GM12878 (cell line): Measurements from ENCODE around the gene CROT. TPM values are rescaled to one million over a fixed set of nuclear protein-coding genes. Genes with fewer than 3 reads are reported as not detected.

Experiments
- BMI1 ChIP-seq: fragments of 450-650 bp; IDR thresholded peaks from 2 replicates; pipeline ENCODE4 v1.6.1; 2016; ENCODE audit warnings: mild to moderate bottlenecking, moderate library complexity, borderline replicate concordance
- CHD1 ChIP-seq: IDR thresholded peaks from 2 replicates; pipeline ENCODE4 v1.6.1; 2012; ENCODE audit warnings: low read depth, low read length, improper control_type of control experiment
- EP300 ChIP-seq, 2 experiments: fragments of 150-350 bp in 1 of 2; IDR thresholded peaks; 2 replicates each; pipeline ENCODE4 v1.6.1; 2011 to 2012; ENCODE audit warnings: low read depth in 2 of 2, low read length in 2 of 2, borderline replicate concordance in 1 of 2, improper control_type of control experiment in 1 of 2, inconsistent platforms in 1 of 2; ENCODE audit not compliant: control insufficient read depth in 1 of 2
- GABPA ChIP-seq: IDR thresholded peaks from 2 replicates; pipeline ENCODE4 v1.6.1; 2014; ENCODE audit warnings: antibody characterized with exemption, low read depth, mild to moderate bottlenecking, inconsistent platforms
- HSF1 ChIP-seq: fragments of 150-350 bp; IDR thresholded peaks from 2 replicates; pipeline ENCODE4 v1.6.1; 2014; ENCODE audit warnings: mild to moderate bottlenecking, low read depth, low read length
- KAT2A ChIP-seq: conservative IDR thresholded peaks from 2 replicates; pipeline ENCODE4 v1.6.1; 2011; ENCODE audit warnings: low read depth, low read length; ENCODE audit not compliant: control insufficient read depth
- POLR2AphosphoS2 ChIP-seq: IDR thresholded peaks from 2 replicates; pipeline ENCODE4 v1.6.1; 2011; ENCODE audit warnings: low read depth, mild to moderate bottlenecking, low read length, improper control_type of control experiment, moderate library complexity
- RCOR1 ChIP-seq: conservative IDR thresholded peaks from 2 replicates; pipeline ENCODE4 v1.6.1; 2012; ENCODE audit warnings: low read depth, low read length, improper control_type of control experiment
- TBL1XR1 ChIP-seq: IDR thresholded peaks from 2 replicates; pipeline ENCODE4 v1.6.1; 2012; ENCODE audit warnings: low read depth, low read length, improper control_type of control experiment
- WRNIP1 ChIP-seq: IDR thresholded peaks from 2 replicates; pipeline ENCODE4 v1.6.1; 2011; ENCODE audit warnings: low read depth, low read length, improper control_type of control experiment, borderline replicate concordance
- ZNF217 ChIP-seq: fragments of 450-650 bp; IDR thresholded peaks from 2 replicates; pipeline ENCODE4 v1.6.1; 2017; ENCODE audit warnings: antibody characterized with exemption, mild to moderate bottlenecking
- ZNF24 ChIP-seq: fragments of 450-650 bp; IDR thresholded peaks from 2 replicates; pipeline ENCODE4 v1.6.1; 2017; ENCODE audit warnings: antibody characterized with exemption, mild to moderate bottlenecking
- polyA plus RNA-seq, 11 experiments: library from polyadenylated mRNA; depleted of rRNA in 4 of 11; unstranded in 6 of 11; stranded (reverse) in 5 of 11; fragments of >200 nt; fragmentation: Nextera tagmentation in 4 of 11; fragmentation: Illumina TruSeq in 1 of 11; extraction: Ambion mirVana in 4 of 11; extraction: Trizol in 1 of 11; gene quantifications; 1 replicate in 1 of 11; 2 replicates in 10 of 11; pipeline versions ENCODE4 v1.2.1 to v1.2.3, GENCODE V29; 2011 to 2016; ENCODE audit warnings: inconsistent platforms in 2 of 11, missing spikeins in 2 of 11, low read depth in 1 of 11
- total RNA-seq, 4 experiments: library from RNA; depleted of rRNA in 3 of 4; stranded (reverse); fragments of >200 nt in 3 of 4; fragmentation: Illumina TruSeq in 1 of 4; extraction: Trizol in 1 of 4; gene quantifications; 2 replicates each; pipeline versions ENCODE4 v1.2.1 to v1.2.3, GENCODE V29; 2013 to 2021
- TF ChIP-seq, protein P1 (sequence below): IDR thresholded peaks from 2 replicates; pipeline ENCODE4 v1.6.1; 2011; ENCODE audit warnings: low read depth, low read length, improper control_type of control experiment, borderline replicate concordance

Gene CROT
- total and polyA plus RNA-seq, 10 of the 15 experiments (the other 5 are each of a cell fraction or from before 2014, with no cell fraction given): 5.5 to 15.9 (median 12.1) TPM

DNA sequence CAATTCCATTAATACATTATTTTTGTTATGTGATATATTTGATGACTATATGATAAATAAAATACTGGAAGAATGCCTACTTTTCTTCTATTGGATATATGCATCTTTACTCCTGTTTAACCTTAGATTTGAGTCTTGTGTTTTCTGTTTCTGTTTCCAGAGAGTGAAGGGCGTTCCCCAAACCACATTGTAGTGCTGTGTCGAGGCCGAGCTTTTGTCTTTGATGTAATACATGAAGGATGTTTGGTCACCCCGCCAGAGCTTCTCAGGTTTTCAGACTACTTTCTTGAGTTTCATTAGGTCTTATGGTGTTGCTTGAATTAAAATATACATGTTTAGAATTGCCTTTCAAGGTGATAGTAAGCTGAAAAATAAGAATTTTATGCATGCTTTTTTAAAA is 23.8 kb downstream of the CROT start (continued):
- no peak for TF ChIP-seq ZNF24
- no peak for TF ChIP-seq POLR2AphosphoS2
- no peak for TF ChIP-seq CHD1
- TF ChIP-seq ZNF217: no peak
- TF ChIP-seq GABPA: no peak
- TF ChIP-seq TBL1XR1: no peak
- TF ChIP-seq, protein P1, sequence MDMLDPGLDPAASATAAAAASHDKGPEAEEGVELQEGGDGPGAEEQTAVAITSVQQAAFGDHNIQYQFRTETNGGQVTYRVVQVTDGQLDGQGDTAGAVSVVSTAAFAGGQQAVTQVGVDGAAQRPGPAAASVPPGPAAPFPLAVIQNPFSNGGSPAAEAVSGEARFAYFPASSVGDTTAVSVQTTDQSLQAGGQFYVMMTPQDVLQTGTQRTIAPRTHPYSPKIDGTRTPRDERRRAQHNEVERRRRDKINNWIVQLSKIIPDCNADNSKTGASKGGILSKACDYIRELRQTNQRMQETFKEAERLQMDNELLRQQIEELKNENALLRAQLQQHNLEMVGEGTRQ: no peak
- TF ChIP-seq HSF1: no peak
- TF ChIP-seq WRNIP1: no peak
- TF ChIP-seq BMI1: no peak
- no peak for TF ChIP-seq EP300 (IDR thresholded peaks at IDR 0.05; ENCODE audit: borderline replicate concordance in 1 of 2, control insufficient read depth in 1 of 2, low read depth in 2 of 2, low read length in 2 of 2)
- no peak for TF ChIP-seq KAT2A
- no peak for TF ChIP-seq RCOR1
